WI38 (cell line): ENCODE data around the gene DTX2.
"Not testable (repeated sequence)": the region's sequence is repeated elsewhere in the genome, so short reads cannot be mapped to it uniquely, and the experiment has no call there.

Experiments
- H3K4me3 ChIP-seq: 2 replicates; pipeline ENCODE4 v1.5.1; 2011; ENCODE audit warnings: low read depth, mild to moderate bottlenecking, control low read depth, low read length

Gene DTX2

DNA sequence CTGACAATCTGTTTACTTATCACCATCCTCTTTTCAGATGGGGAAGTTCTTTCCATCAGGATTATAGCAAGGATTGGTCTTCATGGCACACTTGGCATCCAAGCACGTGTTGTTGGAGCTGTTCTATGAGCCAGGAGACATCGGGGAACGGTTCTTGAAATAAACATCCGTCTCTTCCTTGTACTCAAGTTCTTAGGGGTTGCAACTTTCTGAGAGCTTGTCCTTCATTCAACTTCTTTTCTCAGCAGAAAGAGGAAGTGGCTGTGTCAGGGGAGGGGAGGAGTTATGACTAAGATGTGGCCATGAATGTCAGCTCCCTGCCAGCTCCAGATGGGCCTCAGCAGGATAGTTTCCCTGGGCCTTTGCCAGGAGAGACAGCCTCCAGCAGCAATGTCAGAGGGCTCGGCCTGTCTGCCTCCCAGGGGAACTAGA is 15.9 kb upstream of the DTX2 start:
- not testable (repeated sequence) for H3K4me3 ChIP-seq

DNA sequence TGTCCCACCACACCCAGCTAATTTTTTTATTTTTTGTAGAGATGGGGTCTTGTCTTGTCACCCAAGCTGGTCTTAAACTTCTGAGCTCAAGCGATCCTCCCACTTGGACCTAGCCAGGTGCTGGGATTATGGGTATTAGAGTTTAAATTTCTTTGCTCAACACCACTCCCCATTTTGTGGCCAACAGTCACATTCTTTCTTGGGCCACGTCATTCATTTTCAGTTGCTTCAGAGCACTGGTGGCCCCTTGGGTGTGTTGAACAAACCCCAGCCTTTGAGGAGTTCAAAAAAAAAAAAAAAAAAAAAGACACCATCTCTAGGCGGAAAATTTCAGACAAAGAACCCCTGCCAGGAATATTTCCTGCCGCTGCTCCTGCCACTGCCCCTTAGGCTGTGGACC is 4.5 kb upstream of the DTX2 start:
- H3K4me3 ChIP-seq: not testable (repeated sequence)

DNA sequence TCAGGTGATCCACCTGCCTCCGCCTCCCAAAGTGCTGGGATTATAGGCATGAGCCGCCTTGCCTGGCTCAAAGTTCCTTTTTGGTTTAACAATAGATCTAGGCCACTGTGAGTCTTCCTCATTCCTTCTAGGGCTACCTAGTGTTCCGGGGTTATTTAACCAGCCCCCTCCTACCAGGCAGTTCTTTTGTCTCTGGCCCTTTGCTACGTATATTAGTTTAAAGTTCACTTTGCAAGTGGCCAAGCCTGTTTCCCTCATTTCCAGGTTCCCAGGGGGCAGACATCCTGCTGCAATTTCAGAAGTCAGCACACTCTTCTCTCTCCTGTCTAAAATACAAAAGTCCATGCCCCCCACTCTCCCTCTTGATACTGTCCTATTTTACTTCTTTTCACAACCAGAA is 3.0 kb upstream of the DTX2 start:
- H3K4me3 ChIP-seq: not testable (repeated sequence)

DNA sequence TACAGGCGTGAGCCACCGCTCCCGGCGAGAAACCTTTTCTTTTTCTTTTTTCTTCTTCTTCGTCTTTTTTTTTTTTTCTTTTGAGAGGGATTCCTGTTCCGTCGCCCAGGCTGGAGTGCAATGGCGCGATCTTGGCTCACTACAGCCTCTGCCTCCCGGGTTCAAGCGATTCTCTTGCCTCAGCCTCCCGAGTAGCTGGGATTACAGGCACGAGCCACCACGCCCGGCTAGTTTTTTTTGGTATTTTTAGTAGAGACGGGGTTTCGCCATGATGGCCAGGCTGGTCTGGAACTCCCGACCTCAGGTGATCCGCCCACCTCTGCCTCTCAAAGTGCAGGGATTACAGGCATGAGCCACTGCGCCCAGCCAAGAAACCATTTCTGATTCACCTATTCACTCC is 742 bp upstream of the DTX2 start:
- not testable (repeated sequence) for H3K4me3 ChIP-seq

DNA sequence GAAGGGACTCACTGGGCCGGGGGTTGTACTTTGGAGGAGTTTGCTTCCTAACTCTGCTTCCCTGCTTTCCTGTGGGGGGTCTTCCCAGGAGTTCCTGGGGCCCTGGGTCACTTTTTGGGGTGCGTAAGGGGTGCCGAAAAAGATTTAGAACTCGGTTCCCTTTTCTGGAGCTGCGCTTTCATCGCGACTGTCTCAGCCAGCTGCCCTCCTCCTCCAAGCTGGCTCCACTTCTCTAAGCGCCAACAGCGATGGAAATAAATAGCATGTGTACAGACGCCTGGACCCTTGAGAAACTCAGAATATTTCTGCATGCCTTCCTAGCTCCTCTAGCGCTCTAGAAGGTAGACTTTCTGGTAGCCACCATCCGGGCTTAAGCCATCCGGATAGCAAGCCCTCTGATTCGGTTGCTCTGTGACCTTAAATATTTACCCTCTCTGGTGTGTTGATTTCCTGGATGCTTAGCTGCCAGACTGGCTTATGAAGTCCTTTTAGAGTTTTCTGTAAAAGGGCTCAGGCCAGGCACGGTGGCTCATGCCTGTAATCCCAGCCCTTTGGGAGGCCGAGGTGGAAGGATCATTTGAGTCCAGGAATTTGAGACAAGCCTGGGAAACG is 868 bp downstream of the DTX2 start:
- not testable (repeated sequence) for H3K4me3 ChIP-seq

DNA sequence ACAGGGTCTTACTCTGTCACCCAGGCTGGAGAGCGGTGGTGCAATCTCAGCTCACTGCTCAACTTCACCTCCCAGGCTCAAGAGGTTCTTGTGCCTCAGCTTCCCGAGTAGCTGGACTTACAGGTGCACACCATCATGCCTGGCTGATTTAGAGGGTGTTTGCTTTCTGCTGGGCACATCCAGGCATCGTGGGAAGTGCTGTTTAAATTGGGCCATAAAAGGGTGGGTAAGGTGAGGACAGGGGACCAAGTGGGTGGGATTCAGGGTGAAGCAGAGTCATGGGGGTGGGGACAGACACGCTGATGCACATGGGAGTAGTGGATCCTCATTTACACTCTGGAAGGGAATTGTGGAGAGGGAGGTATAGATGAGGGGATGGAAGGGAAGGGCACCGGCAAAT is 3.5 kb downstream of the DTX2 start:
- H3K4me3 ChIP-seq: not testable (repeated sequence)

DNA sequence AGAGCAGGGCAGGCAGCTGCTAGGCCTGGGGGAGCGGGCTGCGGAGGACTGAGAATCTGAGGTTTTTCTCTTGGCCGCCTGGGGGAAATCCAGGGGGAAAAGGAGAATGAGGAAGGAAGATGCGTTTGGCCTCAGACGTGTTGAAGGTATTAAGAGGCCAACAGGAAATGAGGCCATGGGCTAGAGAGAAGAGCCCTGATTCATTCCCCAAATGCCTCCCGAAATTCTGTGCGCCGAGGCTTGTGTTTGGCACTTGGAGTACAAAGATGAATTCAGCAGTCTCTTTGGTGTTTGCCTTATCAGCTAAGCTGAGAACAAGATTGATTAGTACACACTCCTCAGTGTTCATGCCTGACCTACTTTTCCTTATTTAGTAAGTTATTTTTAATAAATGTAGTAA is 4.4 kb downstream of the DTX2 start:
- H3K4me3 ChIP-seq: not testable (repeated sequence)

DNA sequence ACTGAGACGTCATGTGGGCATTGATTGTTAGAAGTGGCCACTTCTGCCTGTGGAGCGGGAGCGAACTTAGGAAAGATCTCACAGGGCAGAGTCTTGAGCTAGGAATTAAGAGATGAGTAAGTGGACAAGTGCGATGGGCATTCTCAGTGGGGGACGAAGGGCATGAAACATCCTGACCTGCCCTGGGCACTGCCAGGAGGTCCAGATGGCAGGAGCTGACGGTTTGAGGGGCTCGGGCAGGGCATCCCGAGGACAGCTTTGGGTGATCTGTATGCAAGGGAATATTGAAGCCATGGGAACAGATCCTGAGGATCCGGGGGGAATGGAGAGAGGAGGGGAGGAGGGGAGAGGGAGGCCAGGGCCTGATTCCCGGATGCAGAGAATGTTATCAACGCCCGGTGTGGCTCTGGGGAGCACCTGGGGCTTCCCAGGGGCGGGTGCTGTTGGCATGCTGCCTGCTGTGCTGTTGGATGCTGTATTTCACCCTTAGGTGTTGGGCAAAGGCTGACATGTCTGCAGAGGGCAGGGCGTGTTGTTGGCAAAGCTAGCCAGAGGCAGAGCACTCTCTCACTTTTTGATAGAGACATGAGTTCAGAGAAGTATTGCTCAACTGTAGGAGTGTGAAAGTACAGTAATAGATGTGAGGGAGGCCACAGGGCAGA is 6.4 kb downstream of the DTX2 start:
- not testable (repeated sequence) for H3K4me3 ChIP-seq

DNA sequence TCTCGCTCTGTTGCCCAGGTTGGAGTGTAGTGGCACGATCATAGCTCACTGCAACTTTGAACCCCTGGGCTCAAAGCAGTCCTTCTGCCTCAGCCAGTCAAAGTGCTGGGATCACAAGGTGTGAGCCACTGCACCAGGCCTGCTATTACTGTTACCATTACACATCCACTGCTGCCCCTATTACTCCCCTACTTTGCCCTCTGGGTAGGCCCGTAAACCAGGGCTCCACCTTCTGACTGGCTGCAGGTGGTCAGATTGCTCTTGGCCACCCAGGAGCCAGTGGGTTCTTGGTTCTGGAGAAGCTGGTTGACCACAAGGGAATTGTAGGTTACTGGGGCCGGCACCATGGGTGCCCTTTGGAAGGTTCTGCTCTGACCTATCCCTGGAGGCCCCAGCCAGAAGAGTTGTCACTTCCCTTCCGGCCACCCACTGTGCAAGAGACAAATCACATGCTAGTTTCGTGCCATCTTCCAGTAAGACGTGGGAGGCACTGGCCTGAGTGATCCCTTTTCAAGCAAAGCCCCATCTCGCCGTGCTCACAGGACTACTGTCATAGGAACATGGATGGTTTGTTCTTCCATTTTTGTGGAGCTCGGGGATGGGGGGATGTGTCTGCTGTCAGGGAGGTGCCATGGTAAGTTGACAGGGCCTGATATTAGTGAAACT is 10.2 kb downstream of the DTX2 start:
- H3K4me3 ChIP-seq: not testable (repeated sequence)

DNA sequence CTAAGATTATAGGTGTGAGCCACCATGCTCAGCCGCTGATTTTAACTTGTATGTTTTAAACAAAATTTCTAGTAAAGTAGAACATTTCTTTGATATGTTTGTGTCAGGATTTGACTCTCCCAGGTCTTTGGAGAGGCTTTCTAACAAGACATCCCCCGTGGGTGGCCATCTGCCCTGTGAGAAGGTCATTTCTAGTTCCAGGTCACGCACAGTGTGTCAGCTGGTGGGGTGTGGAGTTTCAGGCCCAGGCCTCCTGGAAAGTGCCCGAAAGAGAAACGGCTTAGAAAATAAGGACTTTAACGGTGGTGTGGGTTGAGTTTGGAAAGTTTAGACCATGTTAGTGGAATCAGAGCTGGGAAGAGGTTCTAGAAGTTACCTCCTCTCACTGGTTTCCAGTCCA is 11.6 kb downstream of the DTX2 start:
- not testable (repeated sequence) for H3K4me3 ChIP-seq

DNA sequence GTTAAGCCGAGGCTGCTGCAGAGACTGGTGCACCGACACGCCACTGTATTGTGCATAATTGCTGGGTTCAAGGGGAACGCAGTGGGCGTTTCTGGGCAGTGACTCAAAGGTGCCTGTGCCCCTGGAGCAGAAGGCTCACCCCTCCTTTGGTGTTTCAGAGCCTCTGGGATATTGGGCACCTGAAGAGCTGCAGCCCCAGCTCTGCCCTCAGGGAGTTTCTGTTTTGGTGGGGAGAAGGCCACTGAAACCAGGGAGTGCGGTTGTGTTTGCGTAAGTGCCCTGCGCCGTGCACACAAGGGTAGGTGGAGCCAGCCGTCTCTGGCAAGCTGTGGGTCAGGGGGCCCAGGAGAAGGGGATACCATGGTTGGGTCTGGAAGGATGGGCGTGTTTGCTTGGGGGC is 14.8 kb downstream of the DTX2 start:
- not testable (repeated sequence) for H3K4me3 ChIP-seq

DNA sequence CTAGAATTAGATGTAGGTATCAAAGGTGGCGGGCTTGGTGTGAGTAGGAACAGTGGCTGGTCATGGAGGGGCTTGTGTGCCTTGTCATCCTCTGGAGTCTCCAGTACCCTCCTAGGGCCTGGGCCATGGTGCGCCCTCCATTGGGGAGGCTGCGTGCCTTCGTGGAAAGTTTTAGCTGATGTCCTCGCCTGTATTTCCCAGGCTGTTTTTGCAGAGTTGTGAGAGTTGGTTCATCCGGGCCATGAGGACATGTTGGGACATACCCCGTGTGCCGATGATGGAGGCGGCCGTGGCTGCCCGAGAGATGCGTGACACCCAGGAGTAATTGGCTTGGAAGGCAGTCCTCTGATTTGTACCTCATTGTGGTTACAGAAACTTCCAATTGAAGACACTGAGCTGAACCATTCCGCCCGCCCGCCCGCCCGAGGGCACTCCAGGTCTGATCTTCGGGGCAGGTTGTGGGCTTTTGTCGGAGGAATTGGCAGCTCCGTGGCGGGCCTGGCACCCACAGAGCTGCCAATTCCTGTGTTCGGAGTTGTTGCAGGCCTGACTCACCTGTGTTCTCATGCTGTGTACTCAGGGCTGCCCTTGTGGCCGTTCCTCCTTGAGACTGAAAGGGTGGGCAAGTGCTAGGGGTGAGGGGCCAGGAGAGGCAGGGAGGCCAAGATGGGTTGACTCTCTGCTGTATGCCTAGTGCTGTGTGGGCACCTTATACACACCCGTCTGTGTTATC is 15.4 kb downstream of the DTX2 start:
- H3K4me3 ChIP-seq: not testable (repeated sequence)

DNA sequence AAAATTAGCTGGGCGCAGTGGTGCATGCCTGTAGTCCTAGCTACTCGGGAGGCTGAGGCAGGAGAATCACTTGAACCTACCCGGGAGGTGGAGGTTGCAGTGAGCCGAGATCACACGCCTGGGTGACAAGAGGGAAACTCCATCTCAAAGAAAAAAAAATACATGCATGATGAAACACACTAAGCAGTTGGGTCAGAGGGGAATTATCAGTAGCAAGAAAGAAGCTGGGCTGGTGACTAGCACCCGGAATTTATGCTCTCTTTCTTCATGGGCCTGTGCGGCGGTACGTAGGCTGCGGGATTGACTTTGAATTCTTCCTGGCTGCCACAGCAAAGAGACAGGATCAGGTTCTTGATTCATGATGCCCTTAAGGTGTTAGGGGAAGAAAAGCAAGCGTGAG is 18.1 kb downstream of the DTX2 start:
- not testable (repeated sequence) for H3K4me3 ChIP-seq

DNA sequence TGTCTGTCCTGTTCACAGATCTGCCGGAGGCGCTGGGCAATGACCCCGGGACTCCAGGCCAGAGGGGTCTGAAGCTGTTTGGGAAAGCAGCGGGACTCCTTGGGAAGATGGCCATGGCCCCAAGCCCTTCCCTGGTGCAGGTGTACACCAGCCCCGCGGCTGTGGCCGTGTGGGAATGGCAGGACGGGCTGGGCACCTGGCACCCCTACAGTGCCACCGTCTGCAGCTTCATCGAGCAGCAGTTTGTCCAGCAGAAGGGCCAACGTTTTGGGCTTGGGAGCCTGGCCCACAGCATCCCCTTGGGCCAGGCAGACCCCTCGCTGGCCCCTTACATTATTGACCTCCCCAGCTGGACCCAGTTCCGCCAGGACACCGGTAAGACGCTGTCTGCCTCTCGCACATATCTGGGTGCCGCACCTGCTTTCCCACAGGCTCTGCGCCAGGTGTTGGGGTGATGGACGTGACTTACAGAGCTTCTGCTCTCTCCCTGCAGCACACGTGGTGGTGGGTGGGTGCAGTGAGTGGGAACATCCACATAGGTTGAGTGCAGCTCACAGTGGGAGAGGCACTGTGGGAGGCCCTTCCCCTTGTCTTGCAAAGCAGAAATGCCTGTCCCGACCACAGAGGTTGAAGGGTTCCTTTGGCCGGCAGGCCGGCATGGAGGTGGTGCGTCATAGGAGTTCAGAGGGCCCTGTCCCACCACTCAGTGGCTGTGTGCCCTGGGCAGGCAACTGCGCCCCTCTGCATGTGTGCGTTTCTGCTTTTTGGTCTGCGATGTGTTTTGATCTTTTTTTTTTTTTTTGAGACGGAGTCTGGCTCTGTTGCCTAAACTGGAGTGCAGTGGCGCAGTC is 19.1 kb downstream of the DTX2 start:
- H3K4me3 ChIP-seq: not testable (repeated sequence)

DNA sequence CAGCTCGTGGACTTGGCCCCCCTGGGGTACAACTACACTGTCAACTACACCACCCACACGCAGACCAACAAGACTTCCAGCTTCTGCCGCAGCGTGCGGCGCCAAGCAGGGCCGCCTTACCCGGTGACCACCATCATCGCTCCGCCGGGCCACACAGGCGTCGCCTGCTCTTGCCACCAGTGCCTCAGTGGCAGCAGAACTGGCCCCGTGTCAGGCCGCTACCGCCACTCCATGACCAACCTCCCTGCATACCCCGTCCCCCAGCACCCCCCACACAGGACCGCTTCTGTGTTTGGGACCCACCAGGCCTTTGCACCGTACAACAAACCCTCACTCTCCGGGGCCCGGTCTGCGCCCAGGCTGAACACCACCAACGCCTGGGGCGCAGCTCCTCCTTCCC is 21.2 kb downstream of the DTX2 start:
- not testable (repeated sequence) for H3K4me3 ChIP-seq

DNA sequence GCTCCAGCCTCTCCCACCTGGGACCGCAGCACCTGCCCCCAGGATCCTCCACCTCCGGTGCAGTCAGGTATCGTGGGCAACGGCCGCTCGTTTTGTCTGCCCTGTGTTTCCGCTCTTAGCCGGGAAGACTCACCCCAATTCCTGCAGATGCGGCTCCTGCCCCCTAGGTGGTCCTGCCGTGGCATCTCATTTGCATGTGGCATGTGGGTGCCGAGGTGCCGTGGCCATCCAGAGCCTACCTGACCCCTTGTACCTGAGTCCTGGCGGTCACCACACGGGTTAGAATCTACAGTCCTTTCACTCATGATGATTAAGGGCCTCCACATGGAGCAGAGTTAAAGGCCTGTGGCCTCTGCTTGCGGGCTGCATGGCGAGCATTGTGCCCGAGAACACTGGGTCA is 21.6 kb downstream of the DTX2 start:
- H3K4me3 ChIP-seq: not testable (repeated sequence)

DNA sequence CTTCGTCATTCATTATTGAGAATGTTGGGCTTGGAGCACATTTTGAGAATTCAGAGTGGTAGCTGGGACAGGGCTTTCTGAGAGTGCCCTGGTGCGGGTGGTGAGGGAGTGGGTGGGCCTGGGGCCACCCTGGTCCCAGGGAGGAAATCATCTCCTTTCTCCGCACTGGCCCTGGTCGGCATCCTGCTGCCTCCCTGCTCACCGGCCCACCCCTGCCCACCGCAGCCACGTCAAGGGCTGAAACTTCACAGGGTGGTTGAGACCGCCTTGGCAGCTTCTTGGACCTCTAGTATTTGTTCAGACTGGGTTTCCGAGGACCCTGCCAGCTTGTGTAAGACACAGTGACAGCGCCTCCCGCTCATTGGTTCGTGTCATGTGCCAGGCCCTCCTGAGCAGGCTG is 22.9 kb downstream of the DTX2 start:
- H3K4me3 ChIP-seq: not testable (repeated sequence)

DNA sequence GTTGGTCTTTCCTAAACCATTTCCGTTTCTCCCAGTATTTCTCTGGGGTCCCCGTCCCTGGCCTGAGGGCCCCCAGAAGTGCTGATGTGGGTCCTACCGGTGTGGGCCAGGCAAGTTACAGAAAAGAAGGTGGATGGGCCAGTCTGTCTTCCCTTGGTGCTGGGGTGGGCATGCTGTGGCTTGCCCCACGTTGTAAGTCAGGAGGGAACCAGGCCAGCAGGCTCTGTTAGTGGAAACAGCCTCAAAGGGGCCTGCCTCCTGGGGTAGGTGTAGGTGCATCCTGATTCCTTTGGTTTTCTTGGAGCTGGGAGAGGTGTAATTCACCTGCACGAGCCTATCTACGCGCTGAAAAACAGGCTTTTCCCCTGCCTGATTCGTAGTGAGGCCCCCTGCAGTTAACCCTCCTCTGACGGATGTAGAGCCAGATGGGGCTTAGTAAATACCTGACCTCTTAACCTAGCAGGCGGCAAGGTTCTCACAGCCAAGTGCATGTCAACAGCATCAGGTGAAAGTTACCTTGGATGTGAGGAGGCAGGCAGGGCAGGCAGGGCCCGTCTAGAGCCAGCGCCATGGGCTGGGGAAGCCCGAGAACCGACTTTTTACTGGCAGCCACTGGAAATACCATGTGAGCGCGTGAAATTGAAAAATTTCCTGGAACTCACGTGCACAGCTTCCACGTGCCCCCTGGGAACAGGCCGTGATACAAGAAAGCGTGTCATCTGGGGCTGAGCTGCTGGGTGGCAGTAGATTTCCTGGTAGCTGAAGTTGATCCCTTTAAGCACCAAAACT is 24.5 kb downstream of the DTX2 start:
- H3K4me3 ChIP-seq: not testable (repeated sequence)

DNA sequence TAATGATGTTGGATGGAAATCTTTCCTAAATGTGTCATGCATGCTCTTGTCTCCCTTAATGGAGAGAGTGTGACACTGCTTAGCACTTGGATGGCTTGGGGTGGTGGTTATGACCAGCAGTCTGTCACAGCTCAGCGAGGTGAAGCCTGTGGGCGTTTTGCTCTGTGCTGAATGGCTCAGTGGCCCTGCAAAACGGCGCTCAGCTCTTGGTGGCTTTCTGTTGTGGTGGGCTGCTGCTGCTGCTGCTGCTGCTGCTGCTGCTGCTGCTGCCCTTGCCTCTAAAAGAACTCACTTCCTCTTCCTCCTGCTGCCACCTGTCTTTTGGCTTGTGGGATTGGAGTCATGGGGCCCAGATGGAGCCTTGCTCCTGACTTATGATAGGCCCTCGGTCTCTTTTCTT is 25.1 kb downstream of the DTX2 start:
- not testable (repeated sequence) for H3K4me3 ChIP-seq

DNA sequence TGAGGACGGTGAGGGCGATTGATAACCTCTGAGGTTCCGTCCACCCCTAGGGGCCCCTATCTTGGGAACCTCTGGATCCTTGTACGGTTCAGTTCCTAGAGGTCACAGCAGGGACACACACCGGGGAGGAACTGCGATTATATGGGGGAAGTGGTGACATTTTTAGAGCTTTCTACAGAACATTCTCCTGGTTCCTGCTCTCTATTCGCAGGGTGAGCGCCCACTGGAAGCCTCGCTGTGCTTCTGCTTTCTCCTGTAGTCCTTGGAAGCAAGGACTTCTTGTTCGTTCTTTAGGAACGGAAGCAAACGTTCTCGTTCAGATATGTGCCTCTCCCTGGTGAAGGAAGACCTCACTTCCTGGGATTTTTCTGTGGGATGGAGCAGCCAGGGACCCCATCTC is 26.5 kb downstream of the DTX2 start:
- not testable (repeated sequence) for H3K4me3 ChIP-seq
